HG02885 (cell line): Measurements from ENCODE around the gene LARP4B.
"Not testable (repeated sequence)": the region's sequence is repeated elsewhere in the genome, so short reads cannot be mapped to it uniquely, and the experiment has no call there.

Experiments
- ATAC-seq: cut with Tn5 transposase; IDR thresholded peaks from one replicate; pipeline ENCODE4 v1.9.1; 2021; ENCODE audit warnings: mild to moderate bottlenecking; ENCODE audit not compliant: unreplicated experiment, poor library complexity

The LARP4B gene

GRCh38 chr10:777913-778479 lies 153.5 kb downstream of the LARP4B start:
- ATAC-seq, result no peak

DNA sequence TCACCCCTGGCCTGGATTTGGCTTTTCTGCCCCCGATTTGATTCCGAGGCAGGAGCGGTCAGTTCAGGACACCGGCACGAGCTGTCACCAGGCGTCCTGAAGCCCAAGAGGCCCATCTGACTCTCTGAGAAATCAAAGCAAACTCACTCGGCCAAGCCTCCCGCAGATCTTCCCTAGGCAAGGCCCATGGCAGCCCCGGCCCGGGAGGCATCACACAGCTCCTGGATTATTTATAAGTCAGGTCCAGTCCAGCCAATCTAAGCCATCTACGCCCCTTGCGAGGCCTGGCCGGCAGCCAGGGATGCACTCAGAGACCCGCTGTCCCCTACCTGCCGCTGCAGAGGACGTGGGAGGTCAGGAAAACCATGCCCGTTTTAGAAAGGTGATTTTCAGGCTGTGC lies 154.7 kb downstream of the LARP4B start:
- ATAC-seq, result no peak

DNA sequence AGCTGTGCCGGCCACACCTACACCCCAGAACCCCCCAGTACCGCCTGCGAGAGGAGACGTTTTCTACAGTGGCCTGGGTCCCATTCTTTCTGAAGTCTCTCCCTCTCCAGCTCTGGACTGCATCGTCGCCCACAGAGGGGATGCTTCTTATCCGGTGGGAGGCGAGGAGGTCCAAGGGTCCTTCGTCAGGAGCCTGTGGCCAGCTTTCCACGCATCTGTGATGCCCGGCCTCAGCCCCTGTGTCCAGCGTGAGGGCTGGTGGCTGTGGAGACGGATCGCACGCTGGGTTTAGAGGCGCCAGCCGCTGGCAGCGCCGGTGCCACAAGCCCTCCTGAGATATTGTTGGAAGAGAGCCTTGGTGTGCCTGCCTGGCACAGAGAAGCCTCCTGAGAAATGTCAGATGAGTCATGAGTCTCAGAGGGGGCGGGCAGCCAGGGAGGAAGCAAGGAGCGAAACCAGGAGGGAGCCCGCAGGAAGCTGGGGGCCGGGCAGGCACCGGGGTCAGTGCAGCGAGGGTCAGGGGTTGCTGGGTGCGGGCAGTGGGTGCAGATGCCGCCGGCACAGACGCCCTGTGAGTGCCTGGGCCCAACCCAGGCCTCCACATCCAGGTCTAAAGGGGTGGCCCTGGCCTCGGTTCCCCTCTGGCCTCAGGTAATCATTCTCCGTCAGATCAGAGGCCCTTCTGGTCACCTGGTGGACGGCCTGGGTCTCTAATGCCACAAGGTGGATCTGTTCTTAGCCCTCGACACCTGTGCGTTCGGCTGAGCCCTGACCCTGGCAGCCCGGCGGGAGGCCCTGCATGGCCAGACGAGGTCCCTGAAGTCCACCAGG lies 156.0 kb downstream of the LARP4B start:
- no peak for ATAC-seq

GRCh38 chr10:774661-775244 lies 156.8 kb downstream of the LARP4B start:
- no peak for ATAC-seq

DNA sequence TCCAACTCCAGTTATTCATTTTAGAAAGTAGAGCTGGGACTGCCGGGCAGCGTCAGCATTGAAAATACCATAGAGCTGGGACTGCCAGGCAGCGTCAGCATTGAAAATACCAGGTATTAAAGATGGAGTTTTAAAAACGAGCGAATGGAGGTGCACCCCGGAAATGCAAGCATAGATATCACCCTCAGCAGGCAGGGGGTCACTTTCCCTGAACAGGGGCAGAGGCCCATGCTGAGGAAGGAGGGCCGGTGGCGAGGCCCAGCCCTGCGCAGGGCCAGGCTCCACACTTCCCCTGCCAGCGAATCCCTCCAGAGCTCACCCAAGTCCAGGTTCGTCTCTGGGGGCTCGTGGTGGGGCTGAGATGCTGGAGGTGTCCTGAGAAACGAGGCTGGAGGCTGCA lies 157.3 kb downstream of the LARP4B start:
- no peak for ATAC-seq

DNA sequence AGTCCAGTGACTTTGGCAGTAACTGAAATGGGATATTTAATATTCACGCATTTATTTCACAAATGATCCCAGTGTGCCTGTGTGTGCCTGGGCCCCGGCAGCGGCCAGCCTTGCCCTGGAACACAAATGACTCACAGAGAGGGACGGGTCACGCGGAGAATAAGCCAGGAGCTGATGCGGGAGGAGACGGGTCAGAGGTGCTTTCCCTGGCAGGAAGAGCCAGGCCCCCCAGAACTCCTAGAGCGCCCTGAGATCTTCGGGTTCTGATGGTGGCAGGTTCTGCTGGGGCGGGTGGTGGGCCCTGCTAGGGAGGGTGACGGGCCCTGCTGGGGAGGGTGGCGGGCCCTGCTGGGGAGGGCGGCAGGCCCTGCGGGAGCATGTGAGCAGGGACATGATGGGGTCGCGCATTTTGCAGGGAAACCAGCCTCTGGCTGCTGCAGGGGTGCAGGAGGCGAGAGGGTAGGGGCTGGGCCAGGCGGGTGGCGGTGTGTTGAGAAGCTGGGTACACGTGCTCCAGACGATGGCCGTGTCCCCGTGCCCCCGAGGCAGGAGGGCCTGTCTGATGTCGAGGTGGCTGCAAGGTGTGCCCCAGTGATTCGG lies 157.8 kb downstream of the LARP4B start:
- ATAC-seq, result no peak

DNA sequence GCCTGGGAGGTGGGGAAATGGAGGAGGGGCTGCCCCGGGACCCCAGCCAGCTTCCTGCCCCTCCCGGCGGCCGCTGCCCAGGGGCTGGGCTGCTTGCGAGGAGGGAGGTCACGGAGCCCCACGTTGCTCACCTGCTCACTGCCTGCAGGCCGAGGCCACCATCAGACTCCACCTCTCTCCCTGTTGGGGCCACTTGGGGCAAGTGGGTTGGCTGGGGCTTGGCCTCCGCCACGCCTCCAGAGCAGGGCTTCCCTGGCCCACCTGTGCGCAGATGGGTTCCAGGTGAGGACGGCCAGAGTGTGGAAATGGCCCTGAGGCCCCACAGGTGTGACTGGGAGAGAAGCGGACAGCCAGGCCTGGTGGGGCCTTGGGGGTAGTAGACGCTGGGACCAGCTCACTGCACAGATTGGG lies 159.3 kb downstream of the LARP4B start:
- ATAC-seq, result no peak

DNA sequence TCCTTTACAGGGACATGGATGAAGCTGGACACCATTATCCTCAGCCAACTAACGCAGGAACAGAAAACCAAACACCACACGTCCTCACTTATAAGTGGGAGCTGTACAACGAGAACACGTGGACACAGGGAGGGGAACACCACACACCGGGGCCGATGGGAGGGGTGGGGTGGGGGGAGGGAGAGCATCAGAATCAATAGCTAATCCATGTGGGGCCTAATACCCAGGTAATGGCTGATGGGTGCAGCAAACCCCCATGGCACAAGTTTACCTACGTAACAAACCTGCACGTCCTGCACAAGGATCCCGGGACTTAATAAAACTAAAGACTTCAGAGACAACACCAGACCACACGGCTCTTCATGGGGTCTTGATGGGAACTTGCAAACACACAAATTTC lies 159.9 kb downstream of the LARP4B start:
- no peak for ATAC-seq

GRCh38 chr10:770975-771374 lies 160.5 kb downstream of the LARP4B start:
- ATAC-seq, result no peak

- ATAC-seq, result not testable (repeated sequence)
These were observed 161.3 kb downstream of the LARP4B start for GRCh38 chr10:770048-770712.

- no peak for ATAC-seq
These were observed 163.7 kb downstream of the LARP4B start for GRCh38 chr10:767794-768193.

GRCh38 chr10:767211-767610 lies 164.3 kb downstream of the LARP4B start:
- ATAC-seq, result no peak

DNA sequence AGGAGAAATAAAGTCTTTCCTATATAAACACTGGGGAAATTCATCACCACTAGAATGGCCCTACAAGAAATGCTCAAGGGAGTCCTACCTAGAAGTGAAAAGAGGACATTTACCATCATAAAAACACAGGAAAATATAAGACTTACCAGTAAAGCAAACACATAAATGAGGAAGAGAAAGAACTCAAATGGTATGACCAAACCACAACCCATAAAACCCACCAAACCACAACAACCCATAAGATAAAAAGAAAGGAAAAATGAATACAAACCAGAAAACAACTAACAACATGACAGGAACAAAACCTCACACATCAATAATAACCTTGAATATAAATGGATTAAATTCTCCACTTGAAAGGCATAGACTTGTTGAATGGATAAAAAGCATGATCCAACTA lies 170.1 kb downstream of the LARP4B start:
- ATAC-seq, result no peak

- ATAC-seq, result no peak
These were observed 170.9 kb downstream of the LARP4B start for GRCh38 chr10:760622-761021.

GRCh38 chr10:759898-760477 lies 171.5 kb downstream of the LARP4B start:
- no peak for ATAC-seq
